WERI-Rb-1 (cell line): ENCODE results near the gene WDR49.

Experiments used
- DNase-seq: peaks from one replicate; pipeline ENCODE4 v3.0.0-alpha.2; 2020
- H3K27ac ChIP-seq: fragments of 250-450 bp; sonication (Bioruptor Pico); 2 replicates; pipeline ENCODE4 v1.5.1; 2020; ENCODE audit warnings: mild to moderate bottlenecking, moderate library complexity
- H3K27me3 ChIP-seq: fragments of 250-450 bp; sonication (Bioruptor Pico); 2 replicates; pipeline ENCODE4 v1.5.1; 2021; ENCODE audit warnings: mild to moderate bottlenecking, low read depth, moderate library complexity; ENCODE audit not compliant: insufficient read depth, severe bottlenecking
- H3K36me3 ChIP-seq: fragments of 250-450 bp; sonication (Bioruptor Pico); 2 replicates; pipeline ENCODE4 v1.5.1; 2020; ENCODE audit warnings: mild to moderate bottlenecking, moderate library complexity
- H3K4me3 ChIP-seq: 2 replicates; pipeline ENCODE4 v1.5.1; 2011; ENCODE audit warnings: low read depth, mild to moderate bottlenecking, control low read depth, low read length
- H3K9me3 ChIP-seq: fragments of 250-450 bp; sonication (Bioruptor Pico); 2 replicates; pipeline ENCODE4 v1.5.1; 2021; ENCODE audit warnings: mild to moderate bottlenecking, moderate library complexity; ENCODE audit not compliant: severe bottlenecking
- TF ChIP-seq, protein P1 (sequence below): IDR thresholded peaks from 2 replicates; pipeline ENCODE4 v1.5.1; 2011; ENCODE audit warnings: low read depth, mild to moderate bottlenecking, control low read depth, inconsistent platforms, low read length

The WDR49 gene

GRCh38 chr3:167502401-167502800 lies 151.3 kb downstream of the WDR49 start:
- DNase-seq: no peak
- TF ChIP-seq, protein P1, sequence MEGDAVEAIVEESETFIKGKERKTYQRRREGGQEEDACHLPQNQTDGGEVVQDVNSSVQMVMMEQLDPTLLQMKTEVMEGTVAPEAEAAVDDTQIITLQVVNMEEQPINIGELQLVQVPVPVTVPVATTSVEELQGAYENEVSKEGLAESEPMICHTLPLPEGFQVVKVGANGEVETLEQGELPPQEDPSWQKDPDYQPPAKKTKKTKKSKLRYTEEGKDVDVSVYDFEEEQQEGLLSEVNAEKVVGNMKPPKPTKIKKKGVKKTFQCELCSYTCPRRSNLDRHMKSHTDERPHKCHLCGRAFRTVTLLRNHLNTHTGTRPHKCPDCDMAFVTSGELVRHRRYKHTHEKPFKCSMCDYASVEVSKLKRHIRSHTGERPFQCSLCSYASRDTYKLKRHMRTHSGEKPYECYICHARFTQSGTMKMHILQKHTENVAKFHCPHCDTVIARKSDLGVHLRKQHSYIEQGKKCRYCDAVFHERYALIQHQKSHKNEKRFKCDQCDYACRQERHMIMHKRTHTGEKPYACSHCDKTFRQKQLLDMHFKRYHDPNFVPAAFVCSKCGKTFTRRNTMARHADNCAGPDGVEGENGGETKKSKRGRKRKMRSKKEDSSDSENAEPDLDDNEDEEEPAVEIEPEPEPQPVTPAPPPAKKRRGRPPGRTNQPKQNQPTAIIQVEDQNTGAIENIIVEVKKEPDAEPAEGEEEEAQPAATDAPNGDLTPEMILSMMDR: no peak

GRCh38 chr3:167501941-167502340 lies 151.8 kb downstream of the WDR49 start:
- no peak for DNase-seq
- Histone ChIP-seq H3K27me3 (no peaks in the 10 kb centered on the region), H3K4me3 (no peak overlapping the region), H3K36me3 (no peaks in the 10 kb centered on the region), H3K9me3 (no peaks in the 10 kb centered on the region), H3K27ac (no peak overlapping the region)
- TF ChIP-seq, protein P1: no peak

More at GRCh38 chr3:167502401-167502800, 151.3 kb downstream of the WDR49 start:
- no peaks in the 10 kb centered on the region for H3K27me3 ChIP-seq
- no peak overlapping the region for H3K27ac ChIP-seq
- no peaks in the 10 kb centered on the region for H3K36me3 ChIP-seq
- H3K4me3 ChIP-seq: no peak overlapping the region
- no peaks in the 10 kb centered on the region for H3K9me3 ChIP-seq

- H3K36me3 ChIP-seq: no peaks in the 10 kb centered on the region
- H3K27ac ChIP-seq: no peak overlapping the region
- H3K4me3 ChIP-seq: no peak overlapping the region
- no peaks in the 10 kb centered on the region for H3K9me3 ChIP-seq
- TF ChIP-seq, protein P1: no peak
- no peaks in the 10 kb centered on the region for H3K27me3 ChIP-seq
- DNase-seq: no peak
Measured at GRCh38 chr3:167497903-167498302, 155.8 kb downstream of the WDR49 start.

- no peaks in the 10 kb centered on the region for H3K36me3 ChIP-seq
- TF ChIP-seq, protein P1: peak; percentile 87
- no peak overlapping the region for H3K27ac ChIP-seq
- H3K4me3 ChIP-seq: no peak overlapping the region
- no peaks in the 10 kb centered on the region for H3K9me3 ChIP-seq
- DNase-seq: peak; percentile 29
- H3K27me3 ChIP-seq: no peaks in the 10 kb centered on the region
Measured at GRCh38 chr3:167493244-167493643, 160.5 kb downstream of the WDR49 start.

DNA sequence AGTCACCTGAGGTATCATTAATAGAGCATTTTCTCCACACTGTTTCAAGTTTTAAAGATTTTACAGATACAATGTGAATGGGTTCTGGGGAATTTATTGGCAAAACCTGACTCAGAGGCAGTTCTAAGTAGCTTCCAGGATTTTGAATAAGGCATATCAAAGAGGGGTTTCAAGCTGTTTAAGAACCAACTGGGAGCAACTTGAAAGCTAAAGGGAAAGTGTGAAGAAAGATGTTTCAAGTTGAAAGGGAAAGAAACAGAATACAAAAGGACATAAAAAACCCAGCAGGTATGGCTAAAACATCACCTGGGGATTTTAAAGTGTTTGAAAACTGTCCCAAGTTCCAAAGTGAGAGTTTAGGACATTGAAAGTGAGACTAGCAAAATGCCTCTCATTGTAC lies 162.1 kb downstream of the WDR49 start:
- TF ChIP-seq, protein P1: no peak
- no peaks in the 10 kb centered on the region for H3K27me3 ChIP-seq
- H3K9me3 ChIP-seq: no peaks in the 10 kb centered on the region
- no peak overlapping the region for H3K4me3 ChIP-seq
- no peak overlapping the region for H3K27ac ChIP-seq
- DNase-seq: no peak
- no peaks in the 10 kb centered on the region for H3K36me3 ChIP-seq

DNA sequence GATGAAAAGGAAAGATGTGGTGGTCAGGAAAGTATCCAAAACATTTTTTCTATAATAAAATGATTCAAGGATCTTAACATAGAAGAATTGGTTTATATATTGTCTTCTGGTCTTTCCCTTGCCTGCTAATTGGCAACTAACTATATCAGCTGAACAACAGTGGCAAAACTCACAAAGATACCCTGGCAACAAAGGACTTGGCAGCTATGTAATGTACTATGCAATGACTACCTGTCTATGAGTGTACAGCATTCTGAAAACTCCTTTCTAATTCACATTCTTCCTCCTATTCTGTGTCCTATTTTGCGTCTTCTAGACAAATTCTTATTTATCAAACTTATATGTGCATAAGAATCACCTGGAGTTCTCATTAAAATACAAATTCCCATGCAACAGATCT lies 164.2 kb downstream of the WDR49 start:
- DNase-seq: no peak
- H3K36me3 ChIP-seq: no peaks in the 10 kb centered on the region
- H3K27ac ChIP-seq: no peak overlapping the region
- H3K9me3 ChIP-seq: peaks cover 2% of the 10 kb centered on the region
- TF ChIP-seq, protein P1: no peak
- no peak overlapping the region for H3K4me3 ChIP-seq
- no peaks in the 10 kb centered on the region for H3K27me3 ChIP-seq
